GM04504 (cell line): ENCODE data around the gene MAGI1.
A peak's percentile ranks its signal among the peaks of the same experiment; 100 is the strongest.
"Not testable (repeated sequence)": the region's sequence is repeated elsewhere in the genome, so short reads cannot be mapped to it uniquely, and the experiment has no call there.

Source experiments
- DNase-seq: peaks from one replicate; pipeline ENCODE4 v3.0.0-alpha.2; 2012; ENCODE audit warnings: low read depth

MAGI1 gene

DNA sequence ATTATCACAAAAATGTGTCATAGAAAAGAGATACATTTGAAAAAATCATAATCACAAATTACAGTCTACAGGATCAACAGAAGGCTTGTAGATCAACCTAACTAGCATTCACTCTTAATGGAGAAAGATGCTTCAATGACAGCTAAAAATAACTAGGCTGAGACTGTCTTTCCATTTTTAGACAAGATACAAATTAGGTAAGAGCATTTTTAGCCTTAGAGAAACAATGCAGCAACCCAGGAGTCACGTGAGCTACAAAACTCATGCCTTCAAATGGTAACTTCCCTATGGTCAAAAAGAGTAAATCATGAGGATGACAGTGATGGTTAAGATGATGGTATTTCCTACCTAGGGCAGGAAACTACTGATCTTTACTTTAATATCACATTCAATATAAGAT, 415.4 kb downstream of the MAGI1 start:
- no peak for DNase-seq

DNA sequence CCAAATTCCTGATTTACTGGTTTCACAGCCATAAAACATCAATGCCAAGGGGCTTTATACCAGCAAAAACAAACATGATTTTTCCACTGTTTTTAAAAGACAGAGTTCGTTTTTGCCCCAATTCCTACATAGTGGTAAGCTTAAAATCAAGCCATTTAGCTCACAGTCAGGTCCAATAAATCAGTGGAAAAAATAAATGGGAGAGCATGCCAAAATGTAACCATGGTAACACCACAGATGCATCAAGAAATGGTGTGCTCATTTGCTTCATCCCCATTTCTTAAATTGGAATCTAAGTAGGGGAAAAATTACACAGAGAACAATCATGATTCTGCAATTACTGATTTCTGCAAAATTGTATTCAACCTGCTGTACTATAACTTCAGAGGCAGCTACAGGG, 418.8 kb downstream of the MAGI1 start:
- no peak for DNase-seq

GRCh38 chr3:65619451-65619881, 419.3 kb downstream of the MAGI1 start:
- no peak for DNase-seq

GRCh38 chr3:65618599-65618998, 420.1 kb downstream of the MAGI1 start:
- DNase-seq: no peak

DNA sequence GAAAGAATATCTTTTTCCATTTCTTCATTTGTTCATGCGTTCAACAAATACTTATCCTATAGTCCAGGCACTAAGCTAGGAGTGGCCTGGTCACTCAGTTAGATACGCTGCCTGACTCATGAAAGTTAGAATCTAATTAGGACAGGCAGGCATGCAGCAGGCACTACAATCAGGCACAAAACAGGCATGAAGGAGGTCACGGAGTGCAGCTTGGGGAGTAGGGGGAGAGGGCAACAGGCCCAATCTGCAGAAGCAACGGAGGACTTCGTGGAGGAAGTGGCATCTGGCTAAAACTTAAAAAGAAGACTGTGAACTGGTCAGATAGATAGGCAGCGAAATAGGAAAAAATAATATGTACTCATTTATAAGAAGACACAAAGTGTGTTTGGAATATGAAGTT, 420.9 kb downstream of the MAGI1 start:
- no peak for DNase-seq

- DNase-seq: no peak
Observed at GRCh38 chr3:65617209-65617608, 421.5 kb downstream of the MAGI1 start.

DNA sequence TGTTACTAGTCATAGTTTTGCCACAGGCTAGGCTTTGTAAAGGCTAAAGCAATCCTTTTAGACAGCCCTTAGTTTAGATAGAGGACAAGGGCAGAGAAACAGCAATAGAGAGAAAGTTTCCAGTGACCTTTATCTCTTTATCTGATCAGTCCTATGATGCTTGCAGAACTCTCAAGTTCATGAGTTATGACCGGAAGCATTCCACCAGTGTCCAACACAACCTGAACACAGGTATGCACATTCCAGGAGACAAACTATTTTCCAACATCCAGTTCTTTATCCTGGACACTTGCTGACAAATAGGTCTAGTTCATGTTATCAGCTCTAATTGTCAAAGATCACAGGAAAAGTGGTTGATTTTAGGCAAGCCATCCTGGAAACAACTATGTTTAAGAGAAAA, 422.2 kb downstream of the MAGI1 start:
- DNase-seq: no peak

DNA sequence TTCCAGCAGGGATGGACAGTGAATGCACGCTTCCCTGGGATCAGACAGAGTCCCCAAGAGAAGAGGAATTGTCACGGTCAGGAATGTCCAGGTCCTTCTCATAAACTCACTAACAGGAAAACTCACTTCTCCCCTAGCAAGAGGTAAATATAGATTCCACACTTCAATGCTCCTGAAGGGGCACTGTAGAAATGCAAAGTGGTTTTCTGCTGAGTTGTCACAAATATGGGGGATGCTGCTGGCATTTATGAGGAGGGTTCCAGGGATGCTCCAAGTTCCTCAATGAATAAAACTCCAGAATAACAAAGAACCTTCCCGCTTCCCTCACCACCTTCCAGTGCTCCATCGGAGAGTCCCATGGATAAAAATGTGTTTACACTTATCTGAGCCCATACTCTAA, 423.4 kb downstream of the MAGI1 start:
- no peak for DNase-seq

DNA sequence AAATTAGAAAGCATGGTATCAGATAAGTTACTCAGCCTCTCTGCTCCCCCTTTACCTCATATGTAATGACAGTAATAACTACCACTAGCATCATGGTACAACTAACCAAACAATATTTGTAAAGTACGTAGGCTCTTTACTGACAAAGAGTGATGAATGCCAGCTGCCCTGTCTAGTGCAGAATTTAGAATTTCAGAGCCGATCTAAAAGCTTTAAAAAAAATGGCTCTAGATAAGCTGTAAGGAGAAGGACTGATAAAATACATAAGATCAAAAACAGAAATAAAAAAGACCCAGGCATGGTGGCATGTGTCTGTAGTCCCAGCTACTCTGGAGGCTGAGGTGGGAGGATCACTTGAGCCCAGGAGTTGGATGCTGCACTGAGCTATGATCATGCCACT, 424.1 kb downstream of the MAGI1 start:
- no peak for DNase-seq

GRCh38 chr3:65607965-65608460, 430.7 kb downstream of the MAGI1 start:
- not testable (repeated sequence) for DNase-seq

- no peak for DNase-seq
Observed at GRCh38 chr3:65607101-65607500, 431.6 kb downstream of the MAGI1 start.

- no peak for DNase-seq
Observed at GRCh38 chr3:65605876-65606432, 432.8 kb downstream of the MAGI1 start.

- DNase-seq: peak; percentile 69
Observed at GRCh38 chr3:65604863-65605526, 433.7 kb downstream of the MAGI1 start.

DNA sequence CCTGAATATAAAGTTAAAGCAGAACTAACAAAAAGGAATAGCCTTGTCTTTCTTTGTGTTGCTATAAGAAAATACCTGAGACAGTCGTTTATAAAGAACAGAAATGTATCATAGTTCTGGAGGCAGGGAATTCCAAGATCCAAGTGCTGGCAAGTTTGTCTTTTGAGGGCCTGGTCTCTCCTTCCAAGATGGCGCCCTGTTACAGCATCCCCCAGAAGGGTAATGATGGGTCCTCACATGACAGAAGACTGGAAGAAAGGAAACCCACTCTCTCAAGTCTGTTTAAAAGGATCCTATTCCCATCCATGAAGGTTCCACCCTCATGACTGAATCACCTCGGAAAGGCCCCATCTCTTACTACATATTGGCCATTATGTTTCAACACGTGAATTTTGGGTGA, 435.1 kb downstream of the MAGI1 start:
- DNase-seq: no peak

GRCh38 chr3:65600888-65601287, 437.8 kb downstream of the MAGI1 start:
- DNase-seq: no peak

GRCh38 chr3:65597952-65598413, 440.7 kb downstream of the MAGI1 start:
- DNase-seq: no peak

DNA sequence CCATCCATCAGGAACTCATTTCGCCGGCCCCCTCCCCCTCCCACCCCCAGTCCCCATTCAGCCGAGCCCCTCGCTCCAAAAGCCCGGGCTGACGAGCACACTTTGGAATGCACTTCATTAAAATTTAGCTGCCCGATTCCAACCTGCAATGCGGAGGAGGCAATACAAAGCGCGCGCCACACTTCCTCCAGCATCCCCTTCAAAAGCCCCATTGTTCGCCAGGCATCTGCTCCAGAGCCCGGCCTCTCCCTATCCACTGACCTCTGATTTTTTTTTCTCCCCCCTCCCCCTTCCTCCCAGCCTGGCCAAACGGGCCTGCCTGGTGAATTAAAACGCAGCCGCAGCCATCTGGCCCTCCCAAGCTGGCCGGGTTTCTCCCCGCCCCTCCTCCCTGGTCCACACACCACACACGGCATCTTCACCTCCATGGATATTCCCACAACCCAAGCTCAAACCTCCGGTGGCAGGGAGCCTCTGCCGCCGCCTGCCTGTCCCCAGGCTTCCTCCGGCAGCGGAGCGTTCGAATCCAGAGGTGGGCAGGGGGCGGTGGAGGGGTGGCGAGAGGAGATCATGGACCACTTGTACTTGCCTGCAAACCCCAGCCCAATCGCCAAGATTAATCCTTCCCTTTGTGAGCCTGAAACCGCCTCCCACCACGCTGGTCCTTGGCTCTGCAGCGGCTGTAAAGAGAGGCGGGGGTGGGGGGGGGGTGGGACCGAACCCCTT, 441.3 kb downstream of the MAGI1 start:
- DNase-seq: no peak

GRCh38 chr3:65596571-65597225, 442.0 kb downstream of the MAGI1 start:
- no peak for DNase-seq

DNA sequence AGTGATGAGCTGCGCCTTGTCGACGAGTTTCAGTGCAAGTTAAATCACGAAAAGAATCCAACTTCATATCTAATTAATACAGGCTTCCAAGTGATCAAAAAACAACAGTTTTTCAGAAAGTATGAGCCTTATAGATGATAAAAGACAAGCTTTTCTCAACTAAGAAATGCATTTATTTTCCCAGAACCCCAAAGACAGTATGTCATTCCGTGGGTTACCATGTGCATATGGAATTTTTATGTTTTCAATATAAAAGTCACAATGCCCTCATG, 442.8 kb downstream of the MAGI1 start:
- DNase-seq: no peak

- DNase-seq: no peak
Observed at GRCh38 chr3:65595222-65596028, 443.3 kb downstream of the MAGI1 start.

- no peak for DNase-seq
Observed at GRCh38 chr3:65593780-65594752, 444.7 kb downstream of the MAGI1 start.
